Measurements from ENCODE around the gene ABHD2. TPM values are rescaled to one million over a fixed set of nuclear protein-coding genes. Genes with fewer than 3 reads are reported as not detected.
A peak's percentile ranks its signal among the peaks of the same experiment; 100 is the strongest.
"Not testable (repeated sequence)": the region's sequence is repeated elsewhere in the genome, so short reads cannot be mapped to it uniquely, and the experiment has no call there.

ABHD2 gene
- total and polyA plus RNA-seq, 9 donors: 17.0 to 107 (median 89.5) TPM

DNA sequence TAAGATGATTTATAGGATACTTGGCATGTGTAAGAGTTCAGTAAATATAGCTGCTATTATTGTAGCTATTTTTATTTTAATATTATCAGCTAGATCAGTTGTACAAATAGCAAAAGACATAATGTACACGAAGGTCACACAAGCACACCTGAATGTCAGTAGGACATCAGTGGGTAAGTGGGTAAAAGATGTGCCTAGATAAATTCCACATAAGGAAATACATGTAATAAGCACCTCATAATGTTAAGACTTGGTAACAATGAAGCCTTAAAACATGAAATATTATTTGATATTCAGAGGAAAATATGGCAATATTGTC lies 41.5 kb downstream of the ABHD2 start:
- intact Hi-C loops (cut with DNase I): loop anchor here in 2 of 4 donors (5.0 to 10.0 kb wide), 2 partner anchors 72 to 75 kb away; no protein-coding TSS in a partner anchor

DNA sequence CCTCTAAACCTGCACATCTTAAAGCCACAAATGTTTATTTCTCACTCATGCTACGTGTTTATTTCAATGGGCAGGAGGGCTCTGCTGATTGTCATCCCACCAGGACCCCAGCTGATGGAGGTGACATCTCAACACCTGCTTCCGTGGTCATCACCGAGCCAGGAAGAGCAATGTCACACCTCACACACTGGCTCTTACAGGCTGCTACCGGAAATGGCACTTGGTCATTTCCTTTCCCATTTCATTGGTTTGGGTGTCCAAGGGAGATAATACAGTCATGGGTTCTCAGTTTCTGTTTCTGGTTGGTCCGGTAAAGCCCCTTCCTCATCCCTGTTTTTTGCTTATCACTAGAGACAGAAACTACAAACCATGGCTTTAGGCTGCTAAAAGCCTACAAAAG lies 41.9 kb downstream of the ABHD2 start:
- no peaks in the 10 kb centered on the region for H3K9me3 ChIP-seq
- no peak overlapping the region for H3K27ac ChIP-seq
- H3K4me3 ChIP-seq: no peak overlapping the region
- DNase-seq: no peak
- intact Hi-C loops (cut with DNase I): no loop called here
- 83 to 90% (median 88%) methylated on average over 5 of the region's 5 CpGs for WGBS, 3 donors
- H3K27me3 ChIP-seq: no peaks in the 10 kb centered on the region
- TF ChIP-seq POLR2A (IDR thresholded peaks at IDR 0.05) (no peak), EP300 (IDR thresholded peaks at IDR 0.05) (no peak)
- TF ChIP-seq, protein P1, sequence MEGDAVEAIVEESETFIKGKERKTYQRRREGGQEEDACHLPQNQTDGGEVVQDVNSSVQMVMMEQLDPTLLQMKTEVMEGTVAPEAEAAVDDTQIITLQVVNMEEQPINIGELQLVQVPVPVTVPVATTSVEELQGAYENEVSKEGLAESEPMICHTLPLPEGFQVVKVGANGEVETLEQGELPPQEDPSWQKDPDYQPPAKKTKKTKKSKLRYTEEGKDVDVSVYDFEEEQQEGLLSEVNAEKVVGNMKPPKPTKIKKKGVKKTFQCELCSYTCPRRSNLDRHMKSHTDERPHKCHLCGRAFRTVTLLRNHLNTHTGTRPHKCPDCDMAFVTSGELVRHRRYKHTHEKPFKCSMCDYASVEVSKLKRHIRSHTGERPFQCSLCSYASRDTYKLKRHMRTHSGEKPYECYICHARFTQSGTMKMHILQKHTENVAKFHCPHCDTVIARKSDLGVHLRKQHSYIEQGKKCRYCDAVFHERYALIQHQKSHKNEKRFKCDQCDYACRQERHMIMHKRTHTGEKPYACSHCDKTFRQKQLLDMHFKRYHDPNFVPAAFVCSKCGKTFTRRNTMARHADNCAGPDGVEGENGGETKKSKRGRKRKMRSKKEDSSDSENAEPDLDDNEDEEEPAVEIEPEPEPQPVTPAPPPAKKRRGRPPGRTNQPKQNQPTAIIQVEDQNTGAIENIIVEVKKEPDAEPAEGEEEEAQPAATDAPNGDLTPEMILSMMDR (IDR thresholded peaks at IDR 0.05): no peak
- no peaks in the 10 kb centered on the region for H3K36me3 ChIP-seq
- no peaks in the 10 kb centered on the region for H3K4me1 ChIP-seq (ENCODE audit: insufficient read depth)

More for the DNA sequence above, 41.5 kb downstream of the ABHD2 start:
- DNase-seq: no peak
- no peaks in the 10 kb centered on the region for H3K27me3 ChIP-seq
- TF ChIP-seq, protein P1 (IDR thresholded peaks at IDR 0.05): no peak
- TF ChIP-seq POLR2A (IDR thresholded peaks at IDR 0.05) (no peak), EP300 (IDR thresholded peaks at IDR 0.05) (no peak)
- WGBS, 3 donors: 69 to 90% (median 76%) methylated on average over 1 of the region's 1 CpG
- no peaks in the 10 kb centered on the region for H3K4me1 ChIP-seq (ENCODE audit: insufficient read depth)
- H3K36me3 ChIP-seq: no peaks in the 10 kb centered on the region
- no peaks in the 10 kb centered on the region for H3K9me3 ChIP-seq
- no peak overlapping the region for H3K4me3 ChIP-seq
- no peak overlapping the region for H3K27ac ChIP-seq

DNA sequence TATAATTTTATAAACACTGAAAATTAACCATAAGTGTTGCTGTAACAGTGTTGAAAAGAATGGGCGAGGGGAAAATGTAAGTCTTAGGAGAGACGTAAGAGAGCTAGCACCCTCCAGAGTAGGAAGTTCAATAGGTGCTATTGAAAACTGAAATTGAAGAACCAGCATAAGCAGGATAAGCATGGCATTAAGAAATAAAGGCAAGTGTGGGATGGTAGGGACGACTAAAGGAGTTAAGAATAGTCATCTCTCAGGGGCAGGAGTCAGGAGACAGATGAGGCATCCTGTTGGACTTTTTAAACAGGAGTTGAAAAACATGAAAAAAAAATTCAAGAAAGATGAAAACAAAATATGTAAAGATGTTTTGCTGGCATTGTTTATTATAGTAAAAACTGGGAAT lies 43.5 kb downstream of the ABHD2 start:
- Histone ChIP-seq H3K4me3 (no peak overlapping the region), H3K27ac (no peak overlapping the region)
- intact Hi-C loops (cut with DNase I): no loop called here

DNA sequence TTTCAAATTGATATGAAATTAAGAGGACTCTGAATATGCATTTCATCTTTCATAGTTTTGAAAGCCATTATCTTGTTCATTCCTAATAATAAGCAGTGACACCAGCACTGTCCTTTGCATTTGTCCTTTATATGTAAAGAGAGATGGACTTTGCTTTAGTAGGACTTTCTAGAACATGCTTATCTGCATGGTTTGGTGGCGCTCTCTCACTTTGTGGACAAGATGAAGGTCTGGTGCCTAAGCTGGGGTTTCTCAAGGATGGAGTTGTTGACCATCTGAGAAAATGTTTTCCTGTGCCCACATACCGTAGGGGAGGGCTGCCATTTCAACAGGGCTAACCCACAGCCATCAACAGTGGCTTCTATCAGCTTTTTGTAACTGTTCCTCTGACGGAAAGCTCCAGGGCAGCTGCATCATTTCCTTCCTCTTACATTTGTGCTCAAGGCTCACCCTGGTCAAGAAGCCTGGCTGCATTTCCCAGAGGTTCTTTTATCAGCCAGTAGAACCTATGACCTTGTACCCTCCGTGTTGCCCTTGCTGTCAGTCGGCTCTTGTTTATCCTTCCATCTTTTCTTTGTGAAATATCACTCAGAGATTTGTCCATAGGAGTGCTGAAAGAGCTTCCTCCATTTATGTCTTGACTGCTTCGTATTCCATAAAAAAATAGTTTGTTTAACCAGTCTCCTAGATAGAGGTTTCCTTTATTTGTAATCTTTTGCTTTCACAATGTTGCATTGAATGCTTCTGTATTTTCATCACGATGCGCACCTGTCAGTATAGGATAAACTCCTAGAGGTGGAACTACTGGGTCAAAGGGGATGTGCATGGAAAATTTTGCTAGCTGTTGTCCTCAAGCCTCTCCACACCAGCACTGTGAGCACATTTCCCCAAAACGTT lies 44.6 kb downstream of the ABHD2 start:
- no peaks in the 10 kb centered on the region for H3K27me3 ChIP-seq
- peak overlapping the region in 1 of 2 donors; percentile 12 for H3K27ac ChIP-seq
- H3K4me3 ChIP-seq: no peak overlapping the region
- no peak for DNase-seq
- no peaks in the 10 kb centered on the region for H3K36me3 ChIP-seq
- intact Hi-C loops (cut with DNase I): no loop called here
- TF ChIP-seq EP300 (IDR thresholded peaks at IDR 0.05) (no peak), POLR2A (IDR thresholded peaks at IDR 0.05) (no peak)
- TF ChIP-seq, protein P1 (IDR thresholded peaks at IDR 0.05): no peak
- H3K9me3 ChIP-seq: no peaks in the 10 kb centered on the region
- peaks cover 8% of the 10 kb centered on the region for H3K4me1 ChIP-seq (ENCODE audit: insufficient read depth)
- 59 to 67% (median 60%) methylated on average over 9 of the region's 9 CpGs for WGBS, 3 donors

More for the DNA sequence above, 43.5 kb downstream of the ABHD2 start:
- no peaks in the 10 kb centered on the region for H3K27me3 ChIP-seq
- TF ChIP-seq, protein P1 (IDR thresholded peaks at IDR 0.05): no peak
- TF ChIP-seq POLR2A (IDR thresholded peaks at IDR 0.05) (no peak), EP300 (IDR thresholded peaks at IDR 0.05) (no peak)
- no peak for DNase-seq
- no peaks in the 10 kb centered on the region for H3K36me3 ChIP-seq
- H3K9me3 ChIP-seq: no peaks in the 10 kb centered on the region
- H3K4me1 ChIP-seq (ENCODE audit: insufficient read depth): peaks cover under 1% of the 10 kb centered on the region
- WGBS, 3 donors: 82 to 85% (median 83%) methylated on average over 3 of the region's 3 CpGs

DNA sequence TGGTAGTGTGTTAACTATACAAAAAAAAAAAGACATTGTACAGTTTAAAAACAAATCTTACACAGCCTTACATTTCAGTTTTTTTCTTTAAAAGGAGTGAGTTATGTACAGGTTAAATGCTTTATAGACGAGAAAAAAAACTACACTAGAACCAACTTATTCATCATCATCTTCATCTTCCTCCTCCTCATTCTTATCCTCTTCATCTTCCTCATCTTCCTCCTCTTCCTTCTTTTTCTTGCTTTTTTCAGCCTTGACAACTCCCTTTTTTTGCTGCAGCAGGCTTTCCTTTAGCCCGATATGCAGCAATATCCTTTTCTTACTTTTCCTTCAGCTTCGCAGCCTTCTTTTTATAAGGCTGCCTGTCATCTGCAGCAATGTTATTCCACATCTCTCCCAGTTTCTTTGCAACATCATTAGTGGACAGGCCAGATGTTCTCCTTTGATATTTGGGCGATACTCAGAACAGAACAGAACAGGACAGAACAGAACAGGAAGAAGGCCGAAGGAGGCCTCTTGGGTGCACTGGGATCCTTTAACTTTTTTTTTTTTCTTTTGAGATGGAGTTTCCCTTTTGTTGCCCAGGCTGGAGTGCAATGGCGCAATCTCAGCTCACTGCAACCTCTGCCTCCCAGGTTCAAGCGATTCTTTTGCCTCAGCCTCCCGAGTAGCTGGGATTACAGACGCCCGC lies 47.3 kb downstream of the ABHD2 start:
- H3K27ac ChIP-seq; intact Hi-C loops (cut with DNase I): not testable (repeated sequence)
- H3K4me1 ChIP-seq (ENCODE audit: insufficient read depth): peaks cover 12% of the 10 kb centered on the region

More for the DNA sequence above, 47.3 kb downstream of the ABHD2 start:
- H3K4me3 ChIP-seq, H3K27me3 ChIP-seq, DNase-seq, H3K36me3 ChIP-seq, H3K9me3 ChIP-seq: not testable (repeated sequence)
- 88 to 94% (median 90%) methylated on average over 10 of the region's 10 CpGs for WGBS, 3 donors

All from ovary (tissue), 9 donors.